HG03432 (cell line): ENCODE measurements around the gene FKBP14.

Experiments
- ATAC-seq: cut with Tn5 transposase; IDR thresholded peaks from one replicate; pipeline ENCODE4 v1.9.1; 2021; ENCODE audit warnings: mild to moderate bottlenecking, moderate library complexity; ENCODE audit not compliant: unreplicated experiment

The FKBP14 gene

DNA sequence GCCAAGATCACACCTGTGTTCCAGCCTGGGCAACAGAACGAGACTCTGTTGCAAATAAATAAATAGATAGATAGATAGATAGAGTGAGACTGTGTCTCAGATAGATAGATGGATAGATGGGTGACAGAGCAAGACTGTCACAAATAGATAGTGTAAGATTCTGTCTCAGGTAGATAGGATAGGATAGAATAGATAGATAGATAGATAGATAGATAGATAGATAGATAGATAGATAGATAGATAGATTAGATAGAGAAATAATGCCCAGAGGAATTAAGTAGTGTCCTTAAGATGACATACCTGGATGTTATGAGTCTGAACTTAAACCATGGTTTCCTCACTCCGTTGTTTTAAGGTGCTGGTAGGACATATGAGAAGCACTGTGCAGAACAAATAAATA is 9.7 kb upstream of the FKBP14 start:
- no peak for ATAC-seq

GRCh38 chr7:30034501-30034900 is 8.0 kb upstream of the FKBP14 start:
- no peak for ATAC-seq

GRCh38 chr7:30032310-30033125 is 6.0 kb upstream of the FKBP14 start:
- no peak for ATAC-seq

DNA sequence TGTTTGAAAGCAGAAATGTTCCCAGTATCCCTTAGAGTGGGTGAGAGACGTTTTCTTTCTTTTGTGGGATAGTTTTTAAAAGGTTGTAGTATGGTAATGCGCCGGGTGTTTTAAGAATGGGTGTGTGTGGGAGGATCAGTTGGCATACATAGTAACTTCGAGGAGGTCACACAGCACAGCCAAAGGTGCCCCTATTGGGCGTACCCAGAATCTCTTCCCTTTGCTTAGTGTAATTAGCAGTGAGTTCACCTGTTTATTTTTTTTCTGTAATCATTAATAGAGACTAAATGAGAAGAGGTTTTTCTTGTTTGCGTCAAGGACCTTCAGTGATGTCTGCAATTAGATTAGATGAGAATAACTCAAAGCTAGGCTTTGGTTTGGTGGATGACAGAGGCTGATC is 3.2 kb upstream of the FKBP14 start:
- no peak for ATAC-seq

DNA sequence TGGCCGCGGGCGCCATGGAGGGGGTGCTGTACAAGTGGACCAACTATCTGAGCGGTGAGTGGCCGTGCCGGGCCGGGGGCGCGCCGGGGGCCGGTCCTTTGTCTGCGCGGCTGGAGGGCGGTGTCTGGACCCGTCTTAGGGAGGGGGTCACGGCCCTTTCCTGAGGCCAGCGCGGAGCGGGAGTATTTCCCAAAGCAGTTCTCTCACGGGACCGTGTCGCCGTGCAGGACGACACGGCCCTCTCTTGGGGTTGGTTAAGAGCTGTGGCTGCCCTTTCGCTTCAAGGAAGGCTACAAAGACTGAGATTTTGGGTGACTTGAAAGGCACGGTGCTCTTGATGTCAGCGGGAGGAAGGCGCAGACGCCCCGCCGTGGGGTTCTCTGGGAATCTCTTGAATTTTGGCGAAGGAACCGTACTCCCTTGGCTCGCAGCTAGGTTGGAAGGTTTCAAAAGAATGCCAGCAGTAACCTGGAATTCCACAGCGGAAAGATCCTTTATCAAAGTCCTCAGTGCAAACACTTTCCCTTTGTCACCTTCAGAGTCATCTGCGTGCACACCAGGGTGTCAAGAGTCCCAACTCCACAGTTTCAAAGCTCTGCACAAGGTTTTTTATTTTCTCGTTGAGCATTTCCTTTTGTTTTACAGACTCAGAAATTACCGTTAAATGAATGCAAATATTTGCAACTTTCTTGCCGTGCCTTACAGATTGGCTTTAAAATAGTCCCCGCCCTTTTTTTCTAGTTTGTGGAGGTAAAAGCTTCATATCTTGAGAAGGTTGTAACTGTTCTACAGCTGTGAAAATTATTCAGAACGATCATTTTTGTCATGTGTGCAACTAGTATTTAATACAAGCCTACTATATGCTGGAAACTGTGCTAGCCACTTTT is 2.5 kb upstream of the FKBP14 start:
- ATAC-seq: peak; percentile 23

GRCh38 chr7:30028216-30028748 is 1.8 kb upstream of the FKBP14 start, which contains the start of gene PLEKHA8:
TSS of gene PLEKHA8 (plus strand) at chr7:30028412. CDS start at chr7:30028763, 351 bp downstream.
- ATAC-seq: peak; percentile 53

- no peak for ATAC-seq
Observed at GRCh38 chr7:30027740-30028215, 1.3 kb upstream of the FKBP14 start.

DNA sequence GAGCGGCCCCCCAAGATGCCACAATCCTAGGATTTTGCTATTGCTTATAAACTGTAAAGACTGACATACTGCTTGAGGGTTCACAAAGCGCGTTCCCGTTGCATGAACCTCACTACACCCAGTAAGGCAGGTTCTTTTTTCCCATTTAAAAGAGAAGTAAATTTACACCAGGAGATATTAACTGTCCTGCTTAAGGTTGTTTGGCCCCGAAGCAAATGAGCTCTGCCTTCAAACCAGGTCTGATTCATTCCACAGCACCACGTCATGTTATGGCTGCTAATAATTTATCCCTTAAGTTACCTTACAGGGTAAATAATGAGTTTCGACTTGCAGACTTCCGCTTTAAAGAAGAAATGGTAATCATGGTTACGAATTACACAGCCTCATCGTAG is 559 bp upstream of the FKBP14 start:
- peak; percentile 19 for ATAC-seq

- ATAC-seq: no peak
Observed at GRCh38 chr7:30023524-30023923, 3.0 kb downstream of the FKBP14 start.

GRCh38 chr7:30022991-30023390 is 3.5 kb downstream of the FKBP14 start:
- ATAC-seq: no peak

DNA sequence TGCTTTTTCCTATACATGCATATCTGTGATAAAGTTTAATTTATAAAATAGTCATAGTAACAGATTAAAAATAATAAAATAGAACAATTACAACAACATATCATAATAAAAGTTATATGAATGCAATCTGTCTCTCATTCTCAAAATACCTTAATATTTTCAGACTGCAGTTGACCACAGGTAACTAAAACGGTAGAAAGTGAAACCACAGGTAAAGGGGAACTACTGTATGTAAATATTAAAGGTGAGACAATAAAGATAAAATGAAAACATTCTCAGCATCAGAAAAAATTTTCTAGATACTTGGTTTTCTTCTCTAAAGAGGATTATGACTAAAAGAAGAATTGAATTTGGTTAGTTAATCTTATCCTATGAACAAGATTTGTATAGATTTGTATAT is 6.0 kb downstream of the FKBP14 start:
- ATAC-seq: no peak

DNA sequence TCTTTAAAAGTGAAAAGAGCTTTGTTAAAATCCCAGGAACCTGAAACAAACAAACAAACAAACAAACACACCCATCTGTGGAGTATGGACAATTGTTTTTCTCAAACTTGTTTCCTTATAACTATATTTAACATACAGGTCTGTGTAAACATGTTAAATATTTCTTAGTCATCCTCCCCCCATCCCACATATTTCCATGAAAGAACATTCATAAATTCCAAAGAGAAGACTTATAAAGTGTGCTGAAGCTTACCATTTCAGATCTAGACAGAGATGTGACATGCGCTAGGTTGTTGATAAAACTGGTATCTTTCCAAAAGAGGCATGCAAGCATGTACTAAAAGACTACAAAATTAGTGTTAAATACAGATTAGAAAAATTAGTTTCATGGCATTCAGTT is 6.5 kb downstream of the FKBP14 start:
- ATAC-seq: no peak

DNA sequence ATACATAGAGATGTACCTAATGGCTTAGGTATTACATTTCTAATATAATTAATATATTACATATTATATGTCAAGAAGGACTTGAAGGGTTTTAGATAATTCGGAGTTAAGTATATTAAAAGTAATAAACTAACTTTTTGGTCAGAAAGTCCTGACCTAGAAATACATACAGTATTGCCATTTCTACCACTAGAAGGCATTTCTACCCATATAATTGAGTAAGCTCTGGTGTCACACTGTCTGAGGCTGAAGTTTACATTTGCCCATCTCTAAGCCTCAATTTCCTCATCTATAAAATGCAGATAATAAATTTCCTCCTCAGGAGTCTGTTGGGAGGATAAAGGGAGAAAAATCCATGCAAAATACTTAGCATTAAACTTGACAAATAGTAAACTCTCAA is 7.1 kb downstream of the FKBP14 start:
- no peak for ATAC-seq

DNA sequence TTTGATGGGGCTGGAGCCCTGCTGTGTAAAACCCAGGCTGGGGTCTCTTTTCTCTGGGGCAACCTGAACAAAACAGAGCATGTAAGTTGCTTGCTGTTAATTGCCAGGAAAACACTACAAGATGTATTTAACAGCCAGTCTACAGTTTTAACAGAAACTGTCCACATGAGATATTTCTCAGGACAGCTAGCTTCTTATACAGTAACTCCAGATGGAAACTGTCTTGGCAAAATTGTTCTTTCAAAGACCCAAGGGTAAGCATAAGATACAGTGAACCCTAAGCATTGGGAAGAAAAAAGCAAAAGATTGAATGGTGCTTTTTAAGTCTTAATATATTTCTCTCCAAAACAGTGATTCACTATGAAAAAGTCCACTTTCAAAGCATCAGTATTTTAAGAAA is 8.1 kb downstream of the FKBP14 start:
- no peak for ATAC-seq

GRCh38 chr7:30012757-30013156 is 13.7 kb downstream of the FKBP14 start:
- ATAC-seq: no peak

DNA sequence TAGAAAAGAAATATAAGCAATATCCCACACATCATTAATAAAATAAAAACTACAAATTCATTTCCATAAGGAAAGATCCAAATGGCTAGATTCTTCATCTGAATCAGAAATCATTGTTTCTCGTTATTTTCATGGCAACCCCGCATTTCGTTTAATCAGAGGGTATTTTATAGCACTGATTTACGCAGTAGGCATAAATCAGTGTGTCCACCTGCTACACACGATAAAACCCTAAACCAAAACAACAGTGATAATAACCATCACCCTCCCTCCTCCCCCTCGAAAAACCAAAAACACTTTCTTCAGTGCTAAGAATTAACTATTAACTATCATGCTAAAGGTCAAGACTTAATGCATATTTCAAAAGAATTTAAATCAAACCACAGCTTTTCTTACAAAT is 16.5 kb downstream of the FKBP14 start:
- no peak for ATAC-seq

- ATAC-seq: no peak
Observed at GRCh38 chr7:30005464-30005863, 21.0 kb downstream of the FKBP14 start.

DNA sequence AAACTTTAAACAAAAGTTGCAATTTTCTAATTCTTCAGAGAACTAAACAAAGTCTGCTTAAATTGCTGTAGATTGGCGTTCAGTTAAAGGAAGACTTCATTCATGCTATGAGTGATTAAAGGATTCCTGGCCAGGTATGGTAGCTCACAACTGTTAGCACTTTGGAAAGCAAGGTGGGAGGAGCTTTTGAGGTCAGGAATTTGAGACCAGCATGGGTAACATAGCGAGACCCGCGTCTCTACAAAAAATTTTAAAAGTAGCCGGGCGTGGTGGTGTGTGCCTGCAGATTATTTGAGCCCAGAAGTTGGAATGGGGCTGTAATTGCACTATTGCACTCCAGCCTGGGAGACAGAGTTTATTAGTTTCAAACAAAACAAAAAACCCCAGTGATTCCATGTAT is 23.4 kb downstream of the FKBP14 start:
- ATAC-seq: no peak

DNA sequence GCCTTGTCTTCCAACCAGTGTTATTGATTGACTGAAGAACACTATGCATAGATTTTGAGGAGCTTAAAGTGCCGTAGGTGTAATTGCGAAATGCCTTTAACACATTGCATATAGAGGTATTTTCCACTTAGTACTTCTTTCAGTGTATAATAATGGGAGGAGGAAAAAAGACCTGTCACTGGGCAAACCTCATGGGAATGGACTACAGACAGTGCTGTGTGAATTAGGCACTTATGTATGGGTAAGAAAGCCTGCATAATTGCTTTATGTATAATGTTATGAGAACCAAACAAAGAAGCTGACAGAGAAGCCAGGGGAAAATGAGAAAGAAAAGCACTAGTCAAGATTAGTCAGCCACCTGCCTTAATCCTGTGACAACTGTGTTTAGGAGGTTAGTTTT is 24.5 kb downstream of the FKBP14 start:
- ATAC-seq: no peak

DNA sequence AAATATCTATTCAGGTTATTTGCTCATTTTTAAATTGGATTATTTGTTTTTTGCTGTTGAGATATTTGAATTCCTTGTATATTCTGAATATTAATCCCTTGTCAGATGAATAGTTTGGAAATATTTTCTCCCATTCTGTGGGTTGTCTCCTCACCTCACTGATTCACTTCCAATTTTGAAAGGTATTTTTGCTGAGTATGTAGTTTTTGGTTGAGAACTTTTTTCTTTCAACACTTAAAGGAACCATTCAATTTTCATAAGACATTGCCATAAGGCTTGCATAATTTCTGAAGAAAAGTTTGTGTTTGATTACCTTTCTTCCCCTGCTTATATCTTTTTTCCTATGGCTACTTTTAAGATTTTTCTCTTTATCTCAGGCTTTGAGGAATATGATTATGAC is 28.0 kb downstream of the FKBP14 start:
- ATAC-seq: no peak

- no peak for ATAC-seq
Observed at GRCh38 chr7:29996321-29996720, 30.2 kb downstream of the FKBP14 start.

- ATAC-seq: no peak
Observed at GRCh38 chr7:29995652-29996051, 30.9 kb downstream of the FKBP14 start.
